Psoas muscle (tissue), 8 donors: Measurements from ENCODE around the gene MAGI2. TPM values are rescaled to one million over a fixed set of nuclear protein-coding genes. Genes with fewer than 3 reads are reported as not detected.

Experiments
- ATAC-seq, 4 donors: fragments of 200-7000 bp; cut with Tn5 transposase; one replicate each; pipeline ENCODE4 v1.9.1; 2020; ENCODE audit warnings: moderate library complexity in 3 of 4, mild to moderate bottlenecking in 2 of 4
- DNase-seq, 2 donors: peaks; one replicate each; pipeline ENCODE4 v3.0.0-alpha.2; 2020
- H3K27ac ChIP-seq: fragments of 200-600 bp; one replicate; pipeline ENCODE4 v1.8.0; 2022
- H3K27me3 ChIP-seq, 3 donors: fragments of 200-600 bp in 1 of 3; one replicate each; pipeline versions ENCODE4 v1.6.1 to v1.8.0; 2013 to 2022; ENCODE audit warnings: low read length in 2 of 3, mild to moderate bottlenecking in 2 of 3, moderate library complexity in 1 of 3; ENCODE audit not compliant: insufficient read depth in 3 of 3
- H3K36me3 ChIP-seq, 2 donors: fragments of 200-600 bp in 1 of 2; one replicate each; pipeline versions ENCODE4 v1.6.1 to v1.8.0; 2013 to 2022; ENCODE audit warnings: low read depth in 1 of 2, mild to moderate bottlenecking in 1 of 2, moderate library complexity in 1 of 2; ENCODE audit not compliant: insufficient read depth in 1 of 2
- H3K4me1 ChIP-seq: fragments of 200-600 bp; one replicate; pipeline ENCODE4 v1.8.0; 2022
- H3K4me3 ChIP-seq: fragments of 200-600 bp; one replicate; pipeline ENCODE4 v1.8.0; 2022; ENCODE audit warnings: mild to moderate bottlenecking
- H3K9me3 ChIP-seq: fragments of 200-600 bp; one replicate; pipeline ENCODE4 v1.8.0; 2022
- WGBS, 3 donors: extraction: QIAGEN DNeasy Blood & Tissue Kit; methylation state at CpG; one replicate each; pipeline versions ENCODE4 v1.1.6 to v1.1.7; 2013; 5-methylcytosine and 5-hydroxymethylcytosine counted together
- intact Hi-C, 2 donors: fragments of 100-400 bp; cut with DNase I; formaldehyde crosslinking; loops; one replicate each; pipeline versions ENCODE4 v1.11.0 to v1.14.2; 2022
- polyA plus RNA-seq, 3 donors: library from polyadenylated mRNA; stranded (reverse); fragments of 200-250 nt; gene quantifications; one replicate each; pipeline ENCODE4 v1.2.3, GENCODE V29; 2013
- total RNA-seq, 4 donors: library from RNA; stranded (reverse); fragmentation: NEBNext Ultra II Directional in 2 of 4; extraction: Animal tissue kit (Norgen Biotek cat#: 25700) in 2 of 4; gene quantifications; one replicate each; pipeline versions ENCODE4 v1.2.1 to v1.2.4, GENCODE V29; 2021 to 2023
- TF ChIP-seq, protein P1 (sequence below): fragments of 200-600 bp; IDR thresholded peaks from one replicate; pipeline ENCODE4 v1.8.0; 2022; ENCODE audit warnings: antibody characterized with exemption
- donor health status: healthy with polysubstance abuse.
- donor health status: DM: no; HTN: no; CAD: no; lungs with moderate emphysema.
- donor health status: Bipolar disorder and iron deficiency.
- donor health status: healthy.
- donor health status: DM: yes; HTN: yes; CAD: no.
- donor health status: DM: no; HTN: no; CAD: no.
- donor health status: DM: no; HTN: no; CAD: no.
- donor health status: DM: yes; HTN: yes; CAD: no.

Gene MAGI2
- total and polyA plus RNA-seq, 7 donors = 0.46 to 2.5 (median 1.4) TPM

DNA sequence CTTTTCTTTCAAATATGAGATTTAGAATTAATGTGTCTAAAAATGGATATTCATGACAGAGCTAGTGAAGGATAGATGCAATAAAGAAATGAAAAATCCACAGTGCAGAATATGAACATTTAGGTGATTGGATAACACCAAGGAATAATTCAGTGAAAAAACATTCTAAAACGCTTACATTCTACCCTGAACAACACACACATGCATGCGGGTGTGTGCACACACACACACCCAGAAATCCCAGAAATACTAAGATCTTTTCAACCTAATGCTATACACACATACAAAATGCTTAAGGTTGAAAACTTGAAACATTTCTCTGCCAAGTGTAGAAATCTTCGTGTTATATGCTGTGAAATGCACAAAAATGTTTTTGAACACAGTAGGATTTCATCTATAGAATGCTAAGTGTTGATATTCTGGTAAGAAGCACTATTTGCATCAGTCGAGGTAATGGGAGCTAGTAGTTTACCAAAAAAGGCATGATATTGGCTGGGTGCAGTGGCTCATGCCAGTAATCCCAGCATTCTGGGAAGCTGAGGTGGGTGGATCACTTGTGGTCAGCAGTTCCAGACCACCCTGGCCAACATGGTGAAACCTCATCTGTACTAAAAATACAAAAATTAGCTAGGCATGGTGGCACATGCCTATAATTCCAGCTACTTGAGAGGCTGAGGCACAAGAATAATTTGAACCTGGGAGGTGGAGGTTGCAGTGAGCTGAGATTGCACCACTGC lies 1054.3 kb downstream of the MAGI2 start:
- no peak for ATAC-seq
- TF ChIP-seq, protein P1, sequence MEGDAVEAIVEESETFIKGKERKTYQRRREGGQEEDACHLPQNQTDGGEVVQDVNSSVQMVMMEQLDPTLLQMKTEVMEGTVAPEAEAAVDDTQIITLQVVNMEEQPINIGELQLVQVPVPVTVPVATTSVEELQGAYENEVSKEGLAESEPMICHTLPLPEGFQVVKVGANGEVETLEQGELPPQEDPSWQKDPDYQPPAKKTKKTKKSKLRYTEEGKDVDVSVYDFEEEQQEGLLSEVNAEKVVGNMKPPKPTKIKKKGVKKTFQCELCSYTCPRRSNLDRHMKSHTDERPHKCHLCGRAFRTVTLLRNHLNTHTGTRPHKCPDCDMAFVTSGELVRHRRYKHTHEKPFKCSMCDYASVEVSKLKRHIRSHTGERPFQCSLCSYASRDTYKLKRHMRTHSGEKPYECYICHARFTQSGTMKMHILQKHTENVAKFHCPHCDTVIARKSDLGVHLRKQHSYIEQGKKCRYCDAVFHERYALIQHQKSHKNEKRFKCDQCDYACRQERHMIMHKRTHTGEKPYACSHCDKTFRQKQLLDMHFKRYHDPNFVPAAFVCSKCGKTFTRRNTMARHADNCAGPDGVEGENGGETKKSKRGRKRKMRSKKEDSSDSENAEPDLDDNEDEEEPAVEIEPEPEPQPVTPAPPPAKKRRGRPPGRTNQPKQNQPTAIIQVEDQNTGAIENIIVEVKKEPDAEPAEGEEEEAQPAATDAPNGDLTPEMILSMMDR = no peak
- intact Hi-C loops = no loop called here
- no peak overlapping the region for H3K4me3 ChIP-seq
- WGBS, 3 donors = 68 to 73% (median 70%) methylated on average over 4 of the region's 4 CpGs
- no peaks in the 10 kb centered on the region for H3K4me1 ChIP-seq
- H3K27me3 ChIP-seq = no peaks in the 10 kb centered on the region
- H3K27ac ChIP-seq = no peak overlapping the region
- no peaks in the 10 kb centered on the region for H3K36me3 ChIP-seq
- H3K9me3 ChIP-seq = no peaks in the 10 kb centered on the region
- no peak for DNase-seq

GRCh38 chr7:78398576-78398975 lies 1054.9 kb downstream of the MAGI2 start:
- TF ChIP-seq, protein P1 = no peak
- H3K4me1 ChIP-seq = no peaks in the 10 kb centered on the region
- H3K27ac ChIP-seq = no peak overlapping the region
- no peak for DNase-seq
- no peaks in the 10 kb centered on the region for H3K36me3 ChIP-seq
- H3K9me3 ChIP-seq = no peaks in the 10 kb centered on the region
- intact Hi-C loops = no loop called here
- WGBS, 3 donors = 57 to 72% (median 71%) methylated on average over 2 of the region's 2 CpGs
- no peaks in the 10 kb centered on the region for H3K27me3 ChIP-seq
- H3K4me3 ChIP-seq = no peak overlapping the region
- no peak for ATAC-seq

DNA sequence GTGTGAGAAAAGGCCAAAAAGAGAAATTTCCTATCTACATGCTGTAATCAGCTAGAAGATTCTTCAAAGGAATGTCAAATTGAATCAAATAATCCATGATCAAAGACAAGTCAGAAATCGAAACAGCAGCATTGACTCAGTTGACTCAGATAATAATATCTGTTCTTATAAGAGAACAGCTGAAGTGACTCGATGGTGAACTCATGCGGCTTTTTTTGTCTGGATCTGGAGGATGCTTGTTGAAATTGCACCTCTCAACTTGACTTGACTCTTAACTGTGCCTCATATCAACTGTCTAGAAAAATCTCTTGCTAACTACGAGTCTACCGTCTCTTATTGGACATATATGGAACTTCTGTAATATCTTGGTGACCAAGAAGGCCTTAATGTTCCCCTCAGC lies 1055.4 kb downstream of the MAGI2 start:
- 89 to 93% (median 91%) methylated on average over 5 of the region's 5 CpGs for WGBS, 3 donors
- no peak overlapping the region for H3K4me3 ChIP-seq
- no peaks in the 10 kb centered on the region for H3K9me3 ChIP-seq
- ATAC-seq (no peak), DNase-seq (no peak)
- intact Hi-C loops = no loop called here
- H3K27ac ChIP-seq = no peak overlapping the region
- H3K4me1 ChIP-seq = no peaks in the 10 kb centered on the region
- H3K27me3 ChIP-seq = no peaks in the 10 kb centered on the region
- H3K36me3 ChIP-seq = no peaks in the 10 kb centered on the region
- TF ChIP-seq, protein P1 = no peak

DNA sequence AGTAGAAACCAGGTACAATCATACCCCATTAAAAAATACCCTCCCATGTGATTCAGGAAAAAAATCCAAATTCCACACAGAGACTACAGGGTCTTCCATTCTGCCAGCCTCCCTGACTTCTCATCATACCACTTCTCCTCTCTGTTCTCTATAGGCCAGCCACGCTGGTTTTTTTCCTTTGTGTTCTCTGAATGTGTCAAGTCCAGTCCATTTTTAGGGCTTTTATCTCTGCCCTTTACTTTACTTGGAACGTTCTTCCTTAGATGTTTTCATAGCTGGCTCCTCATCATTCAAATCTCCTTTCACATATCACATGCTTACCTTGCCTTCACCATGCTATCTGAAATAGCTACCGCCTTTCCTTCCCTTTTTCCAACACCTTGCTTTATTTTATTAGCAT lies 1057.3 kb downstream of the MAGI2 start:
- no peak overlapping the region for H3K27ac ChIP-seq

More for the DNA sequence above, 1057.3 kb downstream of the MAGI2 start:
- no peaks in the 10 kb centered on the region for H3K9me3 ChIP-seq
- no peaks in the 10 kb centered on the region for H3K36me3 ChIP-seq
- H3K27me3 ChIP-seq = no peaks in the 10 kb centered on the region
- DNase-seq (no peak), ATAC-seq (no peak)
- TF ChIP-seq, protein P1 = no peak
- no peak overlapping the region for H3K4me3 ChIP-seq
- intact Hi-C loops = no loop called here
- no peaks in the 10 kb centered on the region for H3K4me1 ChIP-seq
- WGBS, 3 donors = 79 to 85% (median 85%) methylated on average over 3 of the region's 3 CpGs
